Measurements from ENCODE around the gene NKX2-1. TPM values are rescaled to one million over a fixed set of nuclear protein-coding genes. Genes with fewer than 3 reads are reported as not detected.
"Not testable (repeated sequence)": the region's sequence is repeated elsewhere in the genome, so short reads cannot be mapped to it uniquely, and the experiment has no call there.

Gene NKX2-1
- total RNA-seq, 2 donors from 2014 or later, result 0.31 to 0.62 TPM

DNA sequence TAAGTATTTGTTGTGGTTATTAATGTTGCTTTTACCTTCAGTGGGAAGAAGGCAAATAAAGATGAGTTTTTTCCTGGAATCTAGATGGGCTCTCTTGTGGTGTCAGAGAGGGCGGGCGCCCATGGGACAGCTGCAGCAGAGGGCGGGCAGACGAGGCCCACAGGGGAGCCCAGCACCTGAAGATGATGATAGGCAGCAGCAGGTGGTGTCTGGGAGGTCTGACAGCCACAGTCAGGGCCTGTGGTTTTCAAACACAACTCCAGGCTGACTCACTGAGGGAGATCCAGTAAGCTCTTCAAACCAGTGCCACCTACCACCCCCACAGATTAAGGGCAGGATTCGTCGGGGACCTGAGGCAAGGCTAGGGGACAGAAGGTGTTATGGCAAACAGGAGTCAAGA lies 42.8 kb downstream of the NKX2-1 start:
- H3K4me3 Mint-ChIP-seq, result no peak overlapping the region
- peak; percentile 64 for DNase-seq
- TF ChIP-seq, protein P1, sequence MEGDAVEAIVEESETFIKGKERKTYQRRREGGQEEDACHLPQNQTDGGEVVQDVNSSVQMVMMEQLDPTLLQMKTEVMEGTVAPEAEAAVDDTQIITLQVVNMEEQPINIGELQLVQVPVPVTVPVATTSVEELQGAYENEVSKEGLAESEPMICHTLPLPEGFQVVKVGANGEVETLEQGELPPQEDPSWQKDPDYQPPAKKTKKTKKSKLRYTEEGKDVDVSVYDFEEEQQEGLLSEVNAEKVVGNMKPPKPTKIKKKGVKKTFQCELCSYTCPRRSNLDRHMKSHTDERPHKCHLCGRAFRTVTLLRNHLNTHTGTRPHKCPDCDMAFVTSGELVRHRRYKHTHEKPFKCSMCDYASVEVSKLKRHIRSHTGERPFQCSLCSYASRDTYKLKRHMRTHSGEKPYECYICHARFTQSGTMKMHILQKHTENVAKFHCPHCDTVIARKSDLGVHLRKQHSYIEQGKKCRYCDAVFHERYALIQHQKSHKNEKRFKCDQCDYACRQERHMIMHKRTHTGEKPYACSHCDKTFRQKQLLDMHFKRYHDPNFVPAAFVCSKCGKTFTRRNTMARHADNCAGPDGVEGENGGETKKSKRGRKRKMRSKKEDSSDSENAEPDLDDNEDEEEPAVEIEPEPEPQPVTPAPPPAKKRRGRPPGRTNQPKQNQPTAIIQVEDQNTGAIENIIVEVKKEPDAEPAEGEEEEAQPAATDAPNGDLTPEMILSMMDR (conservative IDR thresholded peaks at IDR 0.05), result no peak

DNA sequence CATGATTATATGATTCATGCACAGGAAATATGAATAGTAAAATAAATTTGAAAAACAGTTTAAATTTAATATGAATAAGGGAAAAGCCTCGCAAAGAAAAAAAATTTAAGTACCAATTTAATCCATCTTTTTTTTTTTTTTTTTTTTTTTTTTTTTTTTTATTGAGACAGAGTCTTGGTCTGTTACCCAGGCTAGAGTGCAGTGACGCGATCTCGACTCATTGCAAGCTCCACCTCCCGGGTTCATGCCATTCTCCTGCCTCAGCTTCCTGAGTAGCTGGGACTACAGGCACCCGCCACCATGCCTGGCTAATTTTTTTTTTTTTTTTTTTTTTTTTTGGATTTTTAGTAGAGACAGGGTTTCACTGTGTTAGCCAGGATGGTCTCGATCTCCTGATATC lies 44.0 kb downstream of the NKX2-1 start:
- H3K27ac Mint-ChIP-seq; H3K4me1 ChIP-seq (ENCODE audit: control insufficient read depth, insufficient read depth, low read length); H3K9me3 Mint-ChIP-seq; H3K9me3 ChIP-seq (ENCODE audit: control insufficient read depth, low read length); H3K36me3 ChIP-seq (ENCODE audit: control insufficient read depth, insufficient read depth, low read length); H3K27me3 ChIP-seq (ENCODE audit: control insufficient read depth, insufficient read depth, low read length, poor library complexity, severe bottlenecking); H3K36me3 Mint-ChIP-seq (ENCODE audit: low read depth); H3K4me3 Mint-ChIP-seq; H3K4me3 ChIP-seq (ENCODE audit: low read length); DNase-seq; H3K9ac ChIP-seq (ENCODE audit: extremely low read depth, low read length, poor library complexity, severe bottlenecking); H3K27ac ChIP-seq (ENCODE audit: low read depth, low read length): not testable (repeated sequence)
- 99% methylated on average over 5 of the region's 7 CpGs; no CpG with 5 or more reads in 1 of the 2 experiments for WGBS, 2 experiments (ENCODE audit: insufficient coverage in 1 of 2, insufficient read length in 1 of 2)
- H3K27me3 Mint-ChIP-seq (ENCODE audit: insufficient read depth), result peaks cover 23% of the 10 kb centered on the region
- H3K4me1 Mint-ChIP-seq, result peaks cover 13% of the 10 kb centered on the region

More for the DNA sequence above, 42.8 kb downstream of the NKX2-1 start:
- WGBS, 2 experiments (ENCODE audit: insufficient coverage in 1 of 2, insufficient read length in 1 of 2), result 67% methylated on average over 6 of the region's 6 CpGs; no CpG with 5 or more reads in 1 of the 2 experiments
- Histone ChIP-seq H3K4me1 (ENCODE audit: control insufficient read depth, insufficient read depth, low read length) (peaks cover 8% of the 10 kb centered on the region), H3K27me3 (ENCODE audit: control insufficient read depth, insufficient read depth, low read length, poor library complexity, severe bottlenecking) (peaks cover 10% of the 10 kb centered on the region), H3K4me3 (ENCODE audit: low read length) (no peak overlapping the region), H3K9ac (ENCODE audit: extremely low read depth, low read length, poor library complexity, severe bottlenecking) (no peak overlapping the region), H3K27ac (ENCODE audit: low read depth, low read length) (no peak overlapping the region), H3K36me3 (ENCODE audit: control insufficient read depth, insufficient read depth, low read length) (no peaks in the 10 kb centered on the region), H3K9me3 (ENCODE audit: control insufficient read depth, low read length) (no peaks in the 10 kb centered on the region)
- Mint-ChIP-seq H3K27me3 (ENCODE audit: insufficient read depth) (peaks cover 28% of the 10 kb centered on the region), H3K4me1 (peaks cover 13% of the 10 kb centered on the region), H3K36me3 (ENCODE audit: low read depth) (no peaks in the 10 kb centered on the region), H3K27ac (no peak overlapping the region), H3K9me3 (no peaks in the 10 kb centered on the region)

DNA sequence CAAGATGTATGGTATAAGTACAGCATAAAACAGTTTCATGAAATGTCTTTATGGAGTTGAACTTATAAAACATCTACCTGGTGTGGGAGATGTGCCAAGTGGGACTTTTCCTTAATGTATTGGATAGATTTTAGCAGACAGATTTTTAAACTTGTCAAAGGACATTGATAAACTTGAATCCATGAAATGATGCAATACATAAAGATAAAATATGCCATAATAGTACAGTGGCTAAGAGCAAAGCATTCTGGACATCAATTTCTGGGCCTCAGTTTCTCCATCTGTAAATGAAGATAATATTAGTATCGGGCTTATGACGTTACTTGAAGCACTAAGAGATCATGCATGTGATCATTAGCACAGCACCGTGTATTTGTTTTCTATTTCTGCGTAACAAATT lies 45.4 kb downstream of the NKX2-1 start:
- Histone ChIP-seq H3K36me3 (ENCODE audit: control insufficient read depth, insufficient read depth, low read length) (no peaks in the 10 kb centered on the region), H3K27ac (ENCODE audit: low read depth, low read length) (no peak overlapping the region), H3K9ac (ENCODE audit: extremely low read depth, low read length, poor library complexity, severe bottlenecking) (no peak overlapping the region), H3K4me1 (ENCODE audit: control insufficient read depth, insufficient read depth, low read length) (peaks cover 8% of the 10 kb centered on the region), H3K27me3 (ENCODE audit: control insufficient read depth, insufficient read depth, low read length, poor library complexity, severe bottlenecking) (no peaks in the 10 kb centered on the region), H3K9me3 (ENCODE audit: control insufficient read depth, low read length) (no peaks in the 10 kb centered on the region), H3K4me3 (ENCODE audit: low read length) (no peak overlapping the region)
- H3K27me3 Mint-ChIP-seq (ENCODE audit: insufficient read depth), result peaks cover 18% of the 10 kb centered on the region
- H3K27ac Mint-ChIP-seq, result no peak overlapping the region
- WGBS, 2 experiments (ENCODE audit: insufficient coverage in 1 of 2, insufficient read length in 1 of 2), result 70 to 71% methylated on average over 4 of the region's 4 CpGs
- H3K4me3 Mint-ChIP-seq, result no peak overlapping the region
- DNase-seq, result no peak
- TF ChIP-seq, protein P1 (conservative IDR thresholded peaks at IDR 0.05), result no peak
- H3K4me1 Mint-ChIP-seq, result peaks cover 13% of the 10 kb centered on the region
- H3K36me3 Mint-ChIP-seq (ENCODE audit: low read depth), result no peaks in the 10 kb centered on the region
- no peaks in the 10 kb centered on the region for H3K9me3 Mint-ChIP-seq

DNA sequence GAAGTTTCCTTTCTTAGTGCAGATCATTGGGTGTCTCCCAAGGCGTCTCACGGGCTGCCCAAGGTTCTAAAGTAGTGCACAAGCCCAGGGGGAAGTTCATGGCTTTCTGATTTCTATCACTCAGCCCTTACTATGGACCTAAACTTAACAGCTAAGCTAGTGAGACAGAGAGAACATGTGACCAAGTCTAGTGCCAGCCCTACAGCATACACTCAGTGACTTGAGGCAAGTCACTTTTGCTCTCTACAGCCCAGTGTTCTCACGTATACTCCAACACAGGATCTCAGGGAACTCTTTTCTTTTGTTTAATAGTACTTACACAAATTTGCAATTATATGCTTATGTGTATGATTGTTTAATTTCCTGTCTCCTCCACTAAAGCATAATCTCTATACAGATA lies 48.6 kb downstream of the NKX2-1 start:
- WGBS, 2 experiments (ENCODE audit: insufficient coverage in 1 of 2, insufficient read length in 1 of 2), result 90 to 100% methylated on average over 2 to 3 of the region's 3 CpGs
- Histone ChIP-seq H3K27me3 (ENCODE audit: control insufficient read depth, insufficient read depth, low read length, poor library complexity, severe bottlenecking) (peaks cover 10% of the 10 kb centered on the region), H3K9ac (ENCODE audit: extremely low read depth, low read length, poor library complexity, severe bottlenecking) (no peak overlapping the region), H3K4me1 (ENCODE audit: control insufficient read depth, insufficient read depth, low read length) (no peaks in the 10 kb centered on the region), H3K4me3 (ENCODE audit: low read length) (no peak overlapping the region), H3K9me3 (ENCODE audit: control insufficient read depth, low read length) (no peaks in the 10 kb centered on the region), H3K27ac (ENCODE audit: low read depth, low read length) (no peak overlapping the region), H3K36me3 (ENCODE audit: control insufficient read depth, insufficient read depth, low read length) (no peaks in the 10 kb centered on the region)
- H3K36me3 Mint-ChIP-seq (ENCODE audit: low read depth), result no peaks in the 10 kb centered on the region
- no peak overlapping the region for H3K27ac Mint-ChIP-seq
- DNase-seq, result no peak
- TF ChIP-seq, protein P1 (conservative IDR thresholded peaks at IDR 0.05), result no peak
- H3K27me3 Mint-ChIP-seq (ENCODE audit: insufficient read depth), result peaks cover 16% of the 10 kb centered on the region
- no peak overlapping the region for H3K4me3 Mint-ChIP-seq
- H3K4me1 Mint-ChIP-seq, result no peaks in the 10 kb centered on the region
- H3K9me3 Mint-ChIP-seq, result no peaks in the 10 kb centered on the region
